Fibroblast of gingiva (primary cell): ENCODE data around the gene NGF.

ENCODE experiments used
- DNase-seq: peaks from one replicate; pipeline ENCODE4 v3.0.0-alpha.2; 2011; ENCODE audit warnings: low read depth

Gene NGF

GRCh38 chr1:115332813-115333608 is 5.0 kb downstream of the NGF start:
- peak; percentile 88 for DNase-seq

GRCh38 chr1:115331558-115332331 is 6.3 kb downstream of the NGF start:
- peak; percentile 56 for DNase-seq

GRCh38 chr1:115330480-115331013 is 7.5 kb downstream of the NGF start:
- DNase-seq: peak; percentile 94

- DNase-seq: peak; percentile 69
These were observed 8.1 kb downstream of the NGF start for GRCh38 chr1:115329965-115330364.

GRCh38 chr1:115327270-115327669 is 10.8 kb downstream of the NGF start:
- DNase-seq: no peak

GRCh38 chr1:115326419-115326818 is 11.6 kb downstream of the NGF start:
- no peak for DNase-seq

GRCh38 chr1:115325874-115326273 is 12.2 kb downstream of the NGF start:
- no peak for DNase-seq

GRCh38 chr1:115324649-115325420 is 13.2 kb downstream of the NGF start:
- DNase-seq: no peak

GRCh38 chr1:115323366-115324004 is 14.6 kb downstream of the NGF start:
- no peak for DNase-seq

GRCh38 chr1:115322631-115323030 is 15.4 kb downstream of the NGF start:
- no peak for DNase-seq

GRCh38 chr1:115320377-115320776 is 17.7 kb downstream of the NGF start:
- no peak for DNase-seq

- DNase-seq: no peak
These were observed 18.3 kb downstream of the NGF start for GRCh38 chr1:115319706-115320105.

GRCh38 chr1:115317101-115318012 is 20.7 kb downstream of the NGF start:
- DNase-seq: peak; percentile 73

- no peak for DNase-seq
These were observed 23.3 kb downstream of the NGF start for GRCh38 chr1:115314765-115315164.

- no peak for DNase-seq
These were observed 24.0 kb downstream of the NGF start for GRCh38 chr1:115314092-115314491.

- DNase-seq: no peak
These were observed 24.9 kb downstream of the NGF start for GRCh38 chr1:115313182-115313581.

GRCh38 chr1:115312742-115313141 is 25.3 kb downstream of the NGF start:
- DNase-seq: no peak

GRCh38 chr1:115311474-115311989 is 26.5 kb downstream of the NGF start:
- DNase-seq: no peak

GRCh38 chr1:115310581-115311473 is 27.2 kb downstream of the NGF start:
- DNase-seq: no peak
